ENCODE data around the gene RAB9A. TPM values are rescaled to one million over a fixed set of nuclear protein-coding genes. Genes with fewer than 3 reads are reported as not detected.

The RAB9A gene
- total and polyA plus RNA-seq, 2 of the 8 experiments (the other 6 are each of a cell fraction or from before 2014, with no cell fraction given), result 21.8 to 34.0 TPM

- H2BK120ac ChIP-seq (replicated peaks; ENCODE audit: low read depth, low read length), result no peak overlapping the region
- peak overlapping the region; percentile 87 for H2BK12ac ChIP-seq (ENCODE audit: low read depth, low read length)
- 75% methylated on average over 9 of the region's 9 CpGs; no CpG with 5 or more reads in 1 of the 2 experiments for WGBS, 2 experiments (ENCODE audit: extremely low coverage in 1 of 2, insufficient coverage in 1 of 2, insufficient read length in 1 of 2, insufficient replicate concordance in 2 of 2, low coverage in 1 of 2, low lambda C conversion rate in 2 of 2, missing lambda C conversion rate in 1 of 2)
- no peak overlapping the region for H3K56ac ChIP-seq (replicated peaks; ENCODE audit: insufficient read length, low read depth, low read length)
- H3K27me3 ChIP-seq (replicated peaks in 1 of 4; ENCODE audit: control insufficient read depth in 3 of 4, extremely low read depth in 1 of 4, insufficient read depth in 3 of 4, low read length in 3 of 4), result no peaks in the 10 kb centered on the region
- H3K9me3 ChIP-seq (ENCODE audit: insufficient read depth in 2 of 2, low read depth in 1 of 2, low read length in 1 of 2), result no peaks in the 10 kb centered on the region
- H3K79me1 ChIP-seq (ENCODE audit: low read depth, low read length), result no peaks in the 10 kb centered on the region
- POLR2A ChIA-PET (ENCODE audit: partially characterized antibody), result interaction anchor here (0.9 kb wide), 1 partner anchor 8 kb away, joined by 3 read pairs; the partner anchor contains the start of gene TCEANC
- H3K18ac ChIP-seq (ENCODE audit: extremely low read depth, low read length), result no peak overlapping the region; the same call in 1 of the 2 replicates
- no peak overlapping the region for H4K5ac ChIP-seq (ENCODE audit: insufficient read length, low read depth, low read length)
- no peak overlapping the region for H2AK5ac ChIP-seq (ENCODE audit: low read depth, low read length)
- no peaks in the 10 kb centered on the region for H3K36me3 ChIP-seq (ENCODE audit: control insufficient read depth in 2 of 4, insufficient read depth in 4 of 4, low read length in 3 of 4)
- H4K91ac ChIP-seq (replicated peaks; ENCODE audit: insufficient read length, low read length), result peak overlapping the region; percentile 73
- H4K8ac ChIP-seq (ENCODE audit: extremely low read depth, insufficient read depth, low read length), result peak overlapping the region; percentile 79
- no peak overlapping the region for H3K4me2 ChIP-seq (ENCODE audit: insufficient read depth in 1 of 2, low read depth in 2 of 2, low read length in 2 of 2)
- no peak overlapping the region for H3K4ac ChIP-seq (replicated peaks; ENCODE audit: insufficient read length, low read depth, low read length)
- no peak for DNase-seq (ENCODE audit: low read depth in 1 of 2, low spot score in 2 of 2)
- H3K14ac ChIP-seq (ENCODE audit: insufficient read length), result no peak overlapping the region
- no peaks in the 10 kb centered on the region for H3K79me2 ChIP-seq (ENCODE audit: control insufficient read depth in 1 of 2, insufficient read depth in 2 of 2, low read length in 2 of 2)
- no peak overlapping the region for H3K27ac ChIP-seq (ENCODE audit: low read depth, low read length)
- CTCF ChIA-PET (ENCODE audit: partially characterized antibody), result interaction anchor here (0.6 to 5.1 kb wide), 26 partner anchors 10 to 183 kb away, joined by 3 to 58 read pairs (median 4); no protein-coding TSS in a partner anchor
- H3K4me1 ChIP-seq (replicated peaks in 1 of 4; ENCODE audit: control insufficient read depth in 3 of 4, insufficient read depth in 4 of 4, low read length in 3 of 4), result peaks cover 0 to 3% (median 0%) of the 10 kb centered on the region in 4 experiments; a peak in 1 of 7 replicates
- no peak overlapping the region for H3K4me3 ChIP-seq (ENCODE audit: extremely low read depth in 1 of 4, insufficient read depth in 2 of 4, low read depth in 3 of 4, low read length in 4 of 4)
- no peak overlapping the region for H2BK5ac ChIP-seq (ENCODE audit: low read depth, low read length)
- H2BK15ac ChIP-seq (ENCODE audit: low read length), result no peak overlapping the region
- H3K9ac ChIP-seq (replicated peaks in 1 of 4; ENCODE audit: extremely low read depth in 1 of 4, low read depth in 3 of 4, low read length in 3 of 4), result no peak overlapping the region
- no peak for TF ChIP-seq SP1 (IDR thresholded peaks at IDR 0.05; ENCODE audit: low read depth, low read length)
- no peak for TF ChIP-seq CHD2 (IDR thresholded peaks at IDR 0.05; ENCODE audit: low read length)
- TF ChIP-seq TAF1 (IDR thresholded peaks at IDR 0.05; ENCODE audit: low read depth, low read length), result no peak
- no peak for TF ChIP-seq HDAC2 (IDR thresholded peaks at IDR 0.05; ENCODE audit: borderline replicate concordance in 1 of 2, low read depth in 2 of 2, low read length in 2 of 2)
- no peak for TF ChIP-seq SIN3A (conservative IDR thresholded peaks at IDR 0.05 in 1 of 2, IDR thresholded peaks at IDR 0.05 in 1 of 2; ENCODE audit: low read depth in 1 of 2, low read length in 2 of 2)
- 0 out of 2 replicates have a peak, but pooled peaks cover 2% of the 10 kb centered on the region for H3K23me2 ChIP-seq (ENCODE audit: low read depth, low read length)
- H3K23ac ChIP-seq (ENCODE audit: insufficient read length), result no peak overlapping the region
- FAIRE-seq, result peak; percentile 72
- H2BK20ac ChIP-seq (ENCODE audit: low read length), result no peak overlapping the region
- H2AFZ ChIP-seq (ENCODE audit: low read length), result no peak overlapping the region; the same call in 1 of the 2 replicates
- H4K20me1 ChIP-seq (replicated peaks in 1 of 2; ENCODE audit: control insufficient read depth in 1 of 2, insufficient read depth in 2 of 2, low read length in 2 of 2), result no peaks in the 10 kb centered on the region
Observed at GRCh38 chrX:13645464-13646153, 43.3 kb upstream of the RAB9A start.

Data from H1 (cell line).